Liver (tissue), 9 donors: Measurements from ENCODE around the gene STOX1. TPM values are rescaled to one million over a fixed set of nuclear protein-coding genes. Genes with fewer than 3 reads are reported as not detected.
"Not testable (repeated sequence)": the region's sequence is repeated elsewhere in the genome, so short reads cannot be mapped to it uniquely, and the experiment has no call there.

Experiments used
- DNase-seq: peaks from one replicate; pipeline ENCODE4 v3.0.0-alpha.2; 2017; ENCODE audit warnings: low spot score
- H3K27ac ChIP-seq, 2 donors: one replicate each; pipeline ENCODE4 v1.7.0; 2013; ENCODE audit warnings: inconsistent platforms in 2 of 2, low read length in 2 of 2, control low read depth in 1 of 2, low read depth in 1 of 2, mild to moderate bottlenecking in 1 of 2
- H3K27me3 ChIP-seq, 4 donors: one replicate each; pipeline versions ENCODE4 v1.6.1 to v1.7.0; 2013; ENCODE audit warnings: low read length in 3 of 4, inconsistent platforms in 1 of 4, mild to moderate bottlenecking in 1 of 4, moderate library complexity in 1 of 4; ENCODE audit not compliant: control insufficient read depth in 4 of 4, insufficient read depth in 4 of 4
- H3K36me3 ChIP-seq, 4 donors: one replicate each; pipeline versions ENCODE4 v1.6.1 to v1.7.0; 2013; ENCODE audit warnings: low read length in 3 of 4, mild to moderate bottlenecking in 3 of 4, low read depth in 1 of 4, moderate library complexity in 1 of 4; ENCODE audit not compliant: control insufficient read depth in 4 of 4, insufficient read depth in 3 of 4
- H3K4me1 ChIP-seq, 4 donors: one replicate each; pipeline versions ENCODE4 v1.6.1 to v1.7.0; 2013; ENCODE audit warnings: low read length in 3 of 4, mild to moderate bottlenecking in 3 of 4, moderate library complexity in 1 of 4; ENCODE audit not compliant: control insufficient read depth in 4 of 4, insufficient read depth in 4 of 4
- H3K4me3 ChIP-seq, 3 donors: one replicate each; pipeline versions ENCODE4 v1.6.1 to v1.7.0; 2013; ENCODE audit warnings: low read length in 3 of 3, control low read depth in 1 of 3, low read depth in 1 of 3, mild to moderate bottlenecking in 1 of 3
- H3K9ac ChIP-seq, 2 donors: one replicate each; pipeline ENCODE4 v1.7.0; 2013; ENCODE audit warnings: low read length in 2 of 2, mild to moderate bottlenecking in 2 of 2, moderate library complexity in 2 of 2, control low read depth in 1 of 2, low read depth in 1 of 2
- H3K9me3 ChIP-seq, 4 donors: one replicate each; pipeline versions ENCODE4 v1.6.1 to v1.7.0; 2013; ENCODE audit warnings: low read length in 3 of 4; ENCODE audit not compliant: control insufficient read depth in 4 of 4
- FOXA1 ChIP-seq: IDR thresholded peaks from 2 replicates; pipeline ENCODE4 v1.6.1; 2016; ENCODE audit warnings: antibody characterized with exemption
- FOXA2 ChIP-seq: IDR thresholded peaks from 2 replicates; pipeline ENCODE4 v1.6.1; 2016; ENCODE audit warnings: antibody characterized with exemption
- GABPA ChIP-seq, 2 donors: IDR thresholded peaks in 1 of 2; conservative IDR thresholded peaks in 1 of 2; 2 replicates each; pipeline ENCODE4 v1.6.1; 2016; ENCODE audit warnings: antibody characterized with exemption in 2 of 2, mild to moderate bottlenecking in 1 of 2, moderate library complexity in 1 of 2
- HNF4A ChIP-seq, 2 donors: conservative IDR thresholded peaks; 2 replicates each; pipeline ENCODE4 v1.6.1; 2016; ENCODE audit warnings: antibody characterized with exemption in 2 of 2, mild to moderate bottlenecking in 2 of 2
- HNF4G ChIP-seq: IDR thresholded peaks from 2 replicates; pipeline ENCODE4 v1.6.1; 2016; ENCODE audit warnings: antibody characterized with exemption
- JUND ChIP-seq, 2 donors: IDR thresholded peaks; 2 replicates each; pipeline ENCODE4 v1.6.1; 2016; ENCODE audit warnings: antibody characterized with exemption in 2 of 2
- RAD21 ChIP-seq, 2 donors: IDR thresholded peaks; 2 replicates each; pipeline ENCODE4 v1.6.1; 2016; ENCODE audit warnings: antibody characterized with exemption in 2 of 2, mild to moderate bottlenecking in 2 of 2
- RXRA ChIP-seq, 2 donors: IDR thresholded peaks; 2 replicates each; pipeline ENCODE4 v1.6.1; 2017 to 2018; ENCODE audit warnings: antibody characterized with exemption in 2 of 2, mild to moderate bottlenecking in 1 of 2
- SP1 ChIP-seq: IDR thresholded peaks from 2 replicates; pipeline ENCODE4 v1.6.1; 2018; ENCODE audit warnings: antibody characterized with exemption, mild to moderate bottlenecking
- YY1 ChIP-seq: IDR thresholded peaks from 2 replicates; pipeline ENCODE4 v1.6.1; 2016; ENCODE audit warnings: antibody characterized with exemption, mild to moderate bottlenecking
- WGBS: extraction: QIAGEN DNeasy Blood & Tissue Kit; methylation state at CpG from one replicate; pipeline ENCODE4 v1.1.7; 2013; 5-methylcytosine and 5-hydroxymethylcytosine counted together
- polyA plus RNA-seq, 2 donors: library from polyadenylated mRNA; stranded (reverse) in 1 of 2; unstranded in 1 of 2; fragments of 200-250 nt in 1 of 2; fragments of >200 nt in 1 of 2; fragmentation: Nextera tagmentation in 1 of 2; extraction: Ambion mirVana in 1 of 2; gene quantifications; one replicate each; pipeline versions ENCODE4 v1.2.1 to v1.2.3, GENCODE V29; 2013 to 2015
- total RNA-seq, 2 donors: library from RNA; depleted of rRNA; stranded (reverse); fragments of >200 nt; gene quantifications; one replicate each; pipeline ENCODE4 v1.2.3, GENCODE V29; 2014
- TF ChIP-seq, protein P1 (sequence below): IDR thresholded peaks from 2 replicates; pipeline ENCODE4 v1.6.1; 2016; ENCODE audit warnings: antibody characterized with exemption
- TF ChIP-seq, protein P2 (sequence below): IDR thresholded peaks from 2 replicates; pipeline ENCODE4 v1.6.1; 2016; ENCODE audit warnings: antibody characterized with exemption
- donor health status: healthy.
- donor health status: healthy.
- donor health status: healthy.
- donor health status: healthy.
- donor health status: healthy.

Gene STOX1
- total and polyA plus RNA-seq, 4 donors: 0.18 to 2.6 (median 0.33) TPM; not detected in 1

DNA sequence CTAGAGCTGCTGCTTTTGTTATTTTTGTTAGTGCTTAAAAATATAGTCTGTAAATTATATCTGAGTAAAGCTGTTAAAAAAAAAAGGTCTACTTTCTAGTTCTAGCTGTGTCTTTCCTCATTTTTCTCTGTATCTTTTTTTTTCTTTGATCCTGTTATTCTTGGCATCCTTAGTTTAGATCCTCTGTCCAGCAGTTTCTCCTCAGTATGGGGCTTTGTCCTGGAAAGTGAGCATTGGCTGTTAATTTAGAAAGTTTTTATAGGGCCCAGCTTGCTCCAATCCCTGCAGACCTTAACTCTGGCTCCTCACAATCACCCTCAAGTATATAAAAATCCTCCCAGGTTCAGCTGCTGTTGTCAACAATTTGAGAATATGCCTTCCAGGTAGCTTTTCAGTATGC is 97.3 kb downstream of the STOX1 start (continued):
- TF ChIP-seq FOXA2 (no peak), JUND (IDR thresholded peaks at IDR 0.05) (no peak), SP1 (no peak), RAD21 (IDR thresholded peaks at IDR 0.05) (no peak)

DNA sequence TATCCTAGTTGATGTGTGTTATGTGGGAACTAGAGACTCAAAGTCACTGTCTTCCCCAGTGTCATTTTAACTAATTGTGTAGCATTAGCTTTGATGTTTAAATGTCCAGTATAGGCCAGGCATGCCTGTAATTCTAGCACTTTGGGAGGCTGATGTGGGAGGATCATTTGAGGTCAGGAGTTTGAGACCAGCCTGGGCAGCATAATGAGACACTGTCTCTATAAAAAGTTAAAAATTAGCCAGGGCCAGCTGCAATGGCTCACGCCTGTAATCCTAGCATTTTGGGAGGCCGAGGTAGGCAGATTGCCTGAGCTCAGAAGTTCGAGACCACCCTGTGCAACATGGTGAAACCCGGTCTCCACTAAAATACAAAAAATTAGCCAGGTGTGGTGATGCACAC is 98.2 kb downstream of the STOX1 start:
- H3K9me3 ChIP-seq: no peaks in the 10 kb centered on the region
- H3K9ac ChIP-seq: no peak overlapping the region
- no peak overlapping the region for H3K4me3 ChIP-seq
- H3K27me3 ChIP-seq: no peaks in the 10 kb centered on the region
- 94% methylated on average over 4 of the region's 4 CpGs for WGBS
- DNase-seq: no peak
- H3K36me3 ChIP-seq: peaks cover 0 to 6% (median 5%) of the 10 kb centered on the region in 4 donors
- no peak overlapping the region for H3K27ac ChIP-seq
- no peaks in the 10 kb centered on the region for H3K4me1 ChIP-seq
- TF ChIP-seq, protein P1, sequence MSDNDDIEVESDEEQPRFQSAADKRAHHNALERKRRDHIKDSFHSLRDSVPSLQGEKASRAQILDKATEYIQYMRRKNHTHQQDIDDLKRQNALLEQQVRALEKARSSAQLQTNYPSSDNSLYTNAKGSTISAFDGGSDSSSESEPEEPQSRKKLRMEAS: no peak
- TF ChIP-seq RAD21 (IDR thresholded peaks at IDR 0.05) (no peak), YY1 (no peak), FOXA2 (no peak), RXRA (IDR thresholded peaks at IDR 0.05) (no peak), GABPA (IDR thresholded peaks at IDR 0.05 in 1 of 2, conservative IDR thresholded peaks at IDR 0.05 in 1 of 2) (no peak), HNF4G (no peak), FOXA1 (no peak)
- TF ChIP-seq, protein P2, sequence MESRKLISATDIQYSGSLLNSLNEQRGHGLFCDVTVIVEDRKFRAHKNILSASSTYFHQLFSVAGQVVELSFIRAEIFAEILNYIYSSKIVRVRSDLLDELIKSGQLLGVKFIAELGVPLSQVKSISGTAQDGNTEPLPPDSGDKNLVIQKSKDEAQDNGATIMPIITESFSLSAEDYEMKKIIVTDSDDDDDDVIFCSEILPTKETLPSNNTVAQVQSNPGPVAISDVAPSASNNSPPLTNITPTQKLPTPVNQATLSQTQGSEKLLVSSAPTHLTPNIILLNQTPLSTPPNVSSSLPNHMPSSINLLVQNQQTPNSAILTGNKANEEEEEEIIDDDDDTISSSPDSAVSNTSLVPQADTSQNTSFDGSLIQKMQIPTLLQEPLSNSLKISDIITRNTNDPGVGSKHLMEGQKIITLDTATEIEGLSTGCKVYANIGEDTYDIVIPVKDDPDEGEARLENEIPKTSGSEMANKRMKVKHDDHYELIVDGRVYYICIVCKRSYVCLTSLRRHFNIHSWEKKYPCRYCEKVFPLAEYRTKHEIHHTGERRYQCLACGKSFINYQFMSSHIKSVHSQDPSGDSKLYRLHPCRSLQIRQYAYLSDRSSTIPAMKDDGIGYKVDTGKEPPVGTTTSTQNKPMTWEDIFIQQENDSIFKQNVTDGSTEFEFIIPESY: no peak

DNA sequence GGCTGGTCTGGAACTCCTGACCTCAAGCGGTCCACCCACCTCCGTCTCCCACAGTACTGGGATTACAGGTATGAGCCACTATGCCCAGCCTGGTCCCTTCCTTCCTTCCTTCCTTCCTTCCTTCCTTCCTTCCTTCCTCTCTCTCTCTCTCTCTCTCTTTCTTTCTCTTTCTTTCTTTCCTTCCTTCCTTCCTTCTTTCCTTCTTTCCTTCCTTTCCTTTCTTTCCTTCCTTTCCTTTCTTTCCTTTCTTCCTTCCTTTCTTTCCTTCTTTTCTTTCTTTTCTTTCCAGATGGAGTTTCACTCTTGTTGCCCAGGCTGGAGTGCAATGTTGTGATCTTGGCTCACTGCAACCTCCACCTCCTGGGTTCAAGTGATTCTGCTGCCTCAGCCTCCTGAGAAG is 101.8 kb downstream of the STOX1 start:
- H3K9me3 ChIP-seq, H3K9ac ChIP-seq, H3K27me3 ChIP-seq, H3K36me3 ChIP-seq, H3K4me1 ChIP-seq, H3K4me3 ChIP-seq, DNase-seq, H3K27ac ChIP-seq: not testable (repeated sequence)
- WGBS: 95% methylated on average over 2 of the region's 2 CpGs

DNA sequence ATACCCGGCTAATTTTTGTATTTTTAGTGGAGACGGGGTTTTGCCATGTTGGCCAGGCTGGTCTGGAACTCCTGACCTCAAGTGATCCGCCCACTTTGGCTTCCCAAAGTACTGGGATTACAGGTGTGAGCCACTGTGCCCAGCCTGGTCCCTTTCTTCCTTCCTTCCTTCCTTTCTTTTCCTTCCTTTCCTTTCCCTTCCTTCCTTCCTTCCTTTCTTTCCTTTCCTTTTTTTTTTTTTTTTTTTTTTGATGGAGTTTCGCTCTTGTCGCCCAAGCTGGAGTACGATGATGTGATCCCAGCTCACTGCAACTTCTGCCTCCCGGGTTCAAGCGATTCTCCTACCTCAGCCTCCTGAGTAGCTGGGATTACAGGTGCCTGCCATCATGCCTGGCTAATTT is 102.6 kb downstream of the STOX1 start:
- not testable (repeated sequence) for H3K4me1 ChIP-seq, H3K9ac ChIP-seq, DNase-seq, H3K4me3 ChIP-seq, H3K27ac ChIP-seq, H3K36me3 ChIP-seq, H3K9me3 ChIP-seq, H3K27me3 ChIP-seq
- 98% methylated on average over 8 of the region's 8 CpGs for WGBS

DNA sequence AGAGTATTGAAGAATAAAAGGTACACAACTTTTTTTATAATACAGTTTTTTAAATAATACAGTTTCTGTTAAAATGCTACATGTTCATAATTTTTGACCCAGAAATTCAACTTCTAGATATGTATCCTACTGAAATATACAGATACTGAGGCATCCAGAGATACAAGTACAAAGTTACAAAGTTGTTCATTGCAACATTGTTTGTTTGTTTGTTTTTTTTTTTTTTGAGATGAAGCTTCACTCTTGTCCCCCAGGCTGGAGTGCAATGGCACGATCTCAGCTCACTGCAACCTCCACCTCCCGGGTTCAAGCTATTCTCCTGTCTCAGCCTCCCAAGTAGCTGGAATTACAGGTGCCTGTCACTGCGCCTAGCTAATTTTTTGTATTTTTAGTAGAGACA is 105.5 kb downstream of the STOX1 start:
- H3K36me3 ChIP-seq, H3K4me3 ChIP-seq, H3K9me3 ChIP-seq, H3K9ac ChIP-seq, H3K4me1 ChIP-seq, DNase-seq, H3K27ac ChIP-seq, H3K27me3 ChIP-seq: not testable (repeated sequence)
- WGBS: 69% methylated on average over 3 of the region's 3 CpGs
- peak in 1 of 2 donors; percentile 39 for TF ChIP-seq HNF4A (conservative IDR thresholded peaks at IDR 0.05)
